A673 (cell line): ENCODE results near the gene RASL10A. TPM values are rescaled to one million over a fixed set of nuclear protein-coding genes. Genes with fewer than 3 reads are reported as not detected.

Experiments used
- BruUV-seq: library from RNA; stranded (reverse); fragments of 400-500 nt; replicated peaks from 2 replicates; lab custom pipeline; 2021; lab: Mats Ljungman, UMichigan
- CTCF ChIA-PET: fragments of 300-600 bp; sonication (Branson Sonifier 250); formaldehyde crosslinking; loops from one replicate; lab custom pipeline; 2022; ENCODE audit warnings: antibody characterized with exemption; lab: Charles Lee
- POLR2A ChIA-PET: fragments of 300-600 bp; sonication (Branson Sonifier 250); formaldehyde crosslinking; loops from one replicate; lab custom pipeline; 2022; ENCODE audit warnings: antibody characterized with exemption; ENCODE audit not compliant: low non-redundant PET; lab: Charles Lee
- DNase-seq: peaks from one replicate; pipeline ENCODE4 v3.0.0-alpha.2; 2015; ENCODE audit warnings: low spot score
- H3K27ac ChIP-seq: fragments of 200-600 bp; sonication (generic); 2 replicates; pipeline ENCODE4 v1.5.1; 2016; ENCODE audit warnings: mixed run types, low read depth, mild to moderate bottlenecking, mixed read lengths, antibody characterized with exemption, low read length; ENCODE audit not compliant: poor library complexity, severe bottlenecking
- H3K27me3 ChIP-seq: fragments of 200-600 bp; sonication (generic); replicated peaks from 2 replicates; pipeline ENCODE4 v1.6.1; 2017; ENCODE audit warnings: mixed run types, low read depth, mild to moderate bottlenecking, mixed read lengths, antibody characterized with exemption, low read length; ENCODE audit not compliant: insufficient read depth, poor library complexity
- H3K36me3 ChIP-seq: fragments of 200-600 bp; sonication (generic); 2 replicates; pipeline ENCODE4 v1.6.1; 2016; ENCODE audit warnings: mixed run types, mild to moderate bottlenecking, mixed read lengths, antibody characterized with exemption, low read length; ENCODE audit not compliant: insufficient read depth, poor library complexity, severe bottlenecking
- H3K4me1 ChIP-seq: fragments of 200-600 bp; sonication (generic); 2 replicates; pipeline ENCODE4 v1.6.1; 2017; ENCODE audit warnings: mixed run types, mild to moderate bottlenecking, mixed read lengths, antibody characterized with exemption, low read length; ENCODE audit not compliant: insufficient read depth, poor library complexity, severe bottlenecking
- H3K4me3 ChIP-seq: fragments of 200-600 bp; sonication (generic); 2 replicates; pipeline ENCODE4 v1.5.1; 2016; ENCODE audit warnings: low read depth, mixed run types, mild to moderate bottlenecking, mixed read lengths, low read length; ENCODE audit not compliant: poor library complexity, severe bottlenecking
- H3K9me3 ChIP-seq: fragments of 200-600 bp; sonication (generic); 2 replicates; pipeline ENCODE4 v1.6.1; 2016; ENCODE audit warnings: mixed run types, low read depth, mild to moderate bottlenecking, mixed read lengths, antibody characterized with exemption, low read length; ENCODE audit not compliant: poor library complexity, severe bottlenecking
- CTCF ChIP-seq: fragments of 300-800, 200-600 bp; sonication (generic); conservative IDR thresholded peaks from 2 replicates; pipeline ENCODE4 v1.5.1; 2017; ENCODE audit warnings: low read depth, mild to moderate bottlenecking, antibody characterized with exemption, low read length, moderate library complexity, mixed read lengths
- EZH2 ChIP-seq: fragments of 200-600 bp; sonication (generic); IDR thresholded peaks from 2 replicates; pipeline ENCODE4 v1.6.1; 2017; ENCODE audit warnings: borderline replicate concordance, low read depth, mild to moderate bottlenecking, mixed read lengths, antibody characterized with exemption, low read length; ENCODE audit not compliant: poor library complexity, severe bottlenecking
- intact Hi-C: fragments of 100-400 bp; cut with micrococcal nuclease; formaldehyde crosslinking; loops from one replicate; pipeline ENCODE4 v1.10.0; 2022; ENCODE audit not compliant: unreplicated experiment
- total RNA-seq: library from RNA; stranded (reverse); gene quantifications from 2 replicates; pipeline ENCODE4 v1.2.3, GENCODE V29; 2021

The RASL10A gene
- total RNA-seq, 1 experiment from 2014 or later: not detected

GRCh38 chr22:29337631-29338284 is 22.3 kb upstream of the RASL10A start:
- peaks cover 5% of the 10 kb centered on the region for H3K4me1 ChIP-seq
- POLR2A ChIA-PET: no interaction called here
- H3K27me3 ChIP-seq: no peaks in the 10 kb centered on the region
- no peak overlapping the region for H3K27ac ChIP-seq
- CTCF ChIA-PET: no interaction called here
- BruUV-seq: no TSS peak
- peaks cover 18% of the 10 kb centered on the region for H3K36me3 ChIP-seq
- no peak for TF ChIP-seq EZH2
- no peak for TF ChIP-seq CTCF
- H3K9me3 ChIP-seq: no peaks in the 10 kb centered on the region
- no peak for DNase-seq
- intact Hi-C loops: no loop called here
- H3K4me3 ChIP-seq: no peak overlapping the region

GRCh38 chr22:29336751-29337490 is 21.4 kb upstream of the RASL10A start:
- Histone ChIP-seq H3K4me3 (no peak overlapping the region), H3K9me3 (no peaks in the 10 kb centered on the region), H3K27me3 (no peaks in the 10 kb centered on the region), H3K36me3 (peaks cover 18% of the 10 kb centered on the region), H3K4me1 (peaks cover 6% of the 10 kb centered on the region), H3K27ac (no peak overlapping the region)
- BruUV-seq: no TSS peak
- TF ChIP-seq EZH2: no peak
- TF ChIP-seq CTCF: no peak
- ChIA-PET POLR2A (no interaction called here), CTCF (no interaction called here)
- intact Hi-C loops: no loop called here
- no peak for DNase-seq

GRCh38 chr22:29335656-29336055 is 20.2 kb upstream of the RASL10A start:
- H3K27ac ChIP-seq: no peak overlapping the region
- H3K27me3 ChIP-seq: no peaks in the 10 kb centered on the region
- no peaks in the 10 kb centered on the region for H3K9me3 ChIP-seq
- CTCF ChIA-PET: no interaction called here
- BruUV-seq: no TSS peak
- H3K36me3 ChIP-seq: peaks cover 10% of the 10 kb centered on the region
- no peak for DNase-seq
- H3K4me1 ChIP-seq: peaks cover 6% of the 10 kb centered on the region
- no peak for TF ChIP-seq EZH2
- TF ChIP-seq CTCF: no peak
- no peak overlapping the region for H3K4me3 ChIP-seq
- intact Hi-C loops: no loop called here
- POLR2A ChIA-PET: no interaction called here
